LNCAP (cell line): ENCODE results near the gene CPA1.

Experiments used
- TF ChIP-seq, protein P1 (sequence below): fragments of 450-650 bp; IDR thresholded peaks from 2 replicates; pipeline ENCODE4 v1.5.1; 2017; ENCODE audit warnings: mild to moderate bottlenecking

Gene CPA1

DNA sequence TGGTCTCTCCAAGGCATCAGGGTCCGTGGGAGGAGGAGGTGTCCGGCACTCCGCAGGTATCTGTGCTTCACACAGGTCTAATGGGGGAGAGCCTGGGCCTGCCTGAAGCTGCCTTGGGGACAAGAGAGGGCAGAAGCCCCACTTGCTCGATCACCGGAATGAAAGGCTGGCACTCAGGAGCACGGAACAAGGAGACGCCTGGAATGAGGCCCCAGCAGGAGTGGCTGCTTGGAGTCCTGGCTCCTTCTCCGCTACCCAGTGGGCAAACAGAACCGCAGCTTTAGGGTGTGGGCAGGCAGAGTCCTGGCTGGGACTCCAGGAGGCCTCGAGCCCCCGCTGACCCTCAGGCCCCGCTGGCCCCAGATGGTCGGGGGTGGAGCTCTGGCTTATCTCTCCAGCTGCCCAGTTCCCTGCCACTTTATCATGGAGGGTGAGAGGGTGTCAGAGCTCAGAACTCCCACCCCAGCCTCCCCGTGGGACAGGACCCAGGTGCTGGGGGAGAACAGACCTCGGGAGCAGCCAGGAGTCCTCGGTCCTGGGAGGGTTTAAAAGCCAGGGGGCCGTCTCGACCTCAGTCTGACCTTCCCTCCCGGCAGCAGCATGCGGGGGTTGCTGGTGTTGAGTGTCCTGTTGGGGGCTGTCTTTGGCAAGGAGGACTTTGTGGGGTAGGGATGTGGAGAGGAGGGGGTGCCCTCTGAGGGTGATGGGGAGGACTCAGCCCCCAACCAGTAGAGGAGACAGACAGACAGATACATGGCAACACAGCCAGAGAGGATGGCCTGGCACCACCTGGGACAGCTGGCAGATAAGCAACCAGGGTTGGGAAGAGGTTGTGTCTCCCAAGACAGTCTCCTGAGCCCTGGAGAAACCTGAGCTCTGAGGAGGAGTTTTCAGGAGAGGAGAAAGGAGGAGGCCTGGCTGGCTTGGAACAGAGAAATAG lies at the start of gene CPA1:
TSS of gene CPA1 (plus strand) at position 574 of the 940 bp plus-strand sequence. CDS start at position 601, 27 bp downstream.
- TF ChIP-seq, protein P1, sequence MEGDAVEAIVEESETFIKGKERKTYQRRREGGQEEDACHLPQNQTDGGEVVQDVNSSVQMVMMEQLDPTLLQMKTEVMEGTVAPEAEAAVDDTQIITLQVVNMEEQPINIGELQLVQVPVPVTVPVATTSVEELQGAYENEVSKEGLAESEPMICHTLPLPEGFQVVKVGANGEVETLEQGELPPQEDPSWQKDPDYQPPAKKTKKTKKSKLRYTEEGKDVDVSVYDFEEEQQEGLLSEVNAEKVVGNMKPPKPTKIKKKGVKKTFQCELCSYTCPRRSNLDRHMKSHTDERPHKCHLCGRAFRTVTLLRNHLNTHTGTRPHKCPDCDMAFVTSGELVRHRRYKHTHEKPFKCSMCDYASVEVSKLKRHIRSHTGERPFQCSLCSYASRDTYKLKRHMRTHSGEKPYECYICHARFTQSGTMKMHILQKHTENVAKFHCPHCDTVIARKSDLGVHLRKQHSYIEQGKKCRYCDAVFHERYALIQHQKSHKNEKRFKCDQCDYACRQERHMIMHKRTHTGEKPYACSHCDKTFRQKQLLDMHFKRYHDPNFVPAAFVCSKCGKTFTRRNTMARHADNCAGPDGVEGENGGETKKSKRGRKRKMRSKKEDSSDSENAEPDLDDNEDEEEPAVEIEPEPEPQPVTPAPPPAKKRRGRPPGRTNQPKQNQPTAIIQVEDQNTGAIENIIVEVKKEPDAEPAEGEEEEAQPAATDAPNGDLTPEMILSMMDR, result no peak

DNA sequence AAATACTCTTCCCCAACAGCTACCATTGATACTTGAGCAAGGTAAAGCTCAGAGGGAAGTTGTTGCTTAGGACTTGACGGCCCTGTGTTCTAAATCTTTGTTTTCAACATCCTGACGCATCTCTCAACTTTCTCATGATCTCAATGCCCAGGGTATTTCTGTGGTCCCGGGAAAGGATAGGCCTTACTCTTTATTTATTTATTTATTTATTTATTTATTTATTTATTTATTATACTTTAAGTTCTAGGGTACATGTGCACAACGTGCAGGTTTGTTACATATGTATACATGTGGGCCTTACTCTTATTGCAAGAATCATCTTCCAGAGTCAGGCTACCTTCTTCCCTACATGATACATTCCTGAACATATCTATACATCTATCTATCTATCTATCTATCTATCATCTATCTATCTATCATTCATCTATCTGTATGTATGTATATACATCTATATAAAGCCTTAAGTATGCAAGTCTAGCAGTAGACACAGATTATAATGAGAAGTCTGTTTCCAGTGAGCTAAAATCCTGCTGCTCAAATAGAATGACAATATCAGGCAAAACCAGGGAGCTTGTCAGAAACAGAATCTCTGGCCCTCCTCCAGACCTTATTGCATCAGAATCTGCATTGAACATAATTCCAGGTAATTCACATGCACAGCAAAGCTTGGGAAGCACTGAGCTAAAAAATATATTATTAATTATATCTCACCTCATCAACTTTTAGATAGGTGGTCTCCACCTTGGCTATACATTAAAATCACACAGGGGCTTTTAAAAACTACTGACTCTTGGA lies 47.8 kb upstream of the CPA1 start:
- TF ChIP-seq, protein P1, result no peak

DNA sequence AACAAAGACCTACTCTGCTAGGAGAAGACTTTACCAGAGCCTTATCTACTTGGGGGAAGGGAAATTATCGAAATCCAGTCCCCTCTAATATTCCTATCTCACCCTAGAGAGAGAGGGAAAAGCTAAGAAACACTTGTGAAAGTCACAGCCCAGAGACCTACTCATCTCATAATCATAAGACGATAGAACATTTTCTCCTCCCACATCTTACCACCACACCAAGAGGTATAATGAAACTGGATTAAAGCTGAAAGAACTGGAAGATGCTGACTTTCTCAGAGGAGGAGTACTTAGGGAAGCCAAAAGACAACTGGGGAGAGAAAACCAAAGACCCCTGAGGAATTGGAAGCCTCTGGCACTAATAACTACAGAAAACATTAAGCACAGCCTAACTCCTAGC lies 46.5 kb upstream of the CPA1 start:
- TF ChIP-seq, protein P1, result no peak

DNA sequence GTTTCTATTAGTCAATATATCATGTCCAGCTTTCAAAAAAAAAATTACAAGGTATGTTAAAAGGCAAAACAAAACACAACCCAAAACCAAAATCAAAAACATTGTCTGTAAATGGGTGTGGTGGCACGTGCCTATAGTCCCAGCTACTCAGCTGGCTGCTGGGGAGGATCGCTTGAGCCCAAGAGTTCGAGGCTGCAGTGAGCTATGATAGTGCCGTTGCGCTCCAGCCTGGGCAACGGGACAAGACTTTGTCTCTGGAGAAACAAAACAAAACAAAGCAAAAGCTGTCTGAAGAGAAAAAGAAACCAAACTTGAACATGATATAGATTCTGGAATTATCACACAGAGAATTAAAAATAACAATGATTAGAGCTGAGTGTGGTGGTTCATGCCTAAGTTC lies 46.0 kb upstream of the CPA1 start:
- TF ChIP-seq, protein P1, result no peak

DNA sequence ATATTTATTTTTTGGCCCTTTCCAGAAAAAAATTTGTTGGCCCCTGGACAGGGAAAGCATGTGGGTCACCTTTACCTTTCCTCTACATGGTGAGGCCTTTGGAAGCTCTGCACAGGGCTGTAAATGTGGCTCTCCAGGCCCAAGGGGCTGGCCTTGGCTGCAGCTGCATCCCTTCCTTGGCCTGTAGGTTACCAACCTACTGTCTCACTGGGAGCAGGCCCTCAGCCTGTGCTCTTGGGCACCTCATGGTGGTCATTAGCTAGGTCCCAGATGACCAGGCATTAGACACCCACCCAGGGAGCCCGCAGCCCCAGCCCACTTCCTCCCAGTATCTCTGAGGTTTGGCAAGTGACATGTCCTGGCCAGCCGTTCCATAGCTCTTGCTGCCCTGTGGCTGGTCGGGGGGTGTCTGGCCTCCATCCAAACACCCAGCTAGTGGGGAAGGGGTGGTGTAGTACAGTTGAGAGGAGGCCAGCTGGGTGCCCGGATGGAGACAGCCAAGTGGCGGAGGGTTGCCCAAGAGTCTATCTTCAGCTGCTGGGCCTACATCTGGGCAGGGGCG lies 42.8 kb upstream of the CPA1 start:
- TF ChIP-seq, protein P1, result no peak

DNA sequence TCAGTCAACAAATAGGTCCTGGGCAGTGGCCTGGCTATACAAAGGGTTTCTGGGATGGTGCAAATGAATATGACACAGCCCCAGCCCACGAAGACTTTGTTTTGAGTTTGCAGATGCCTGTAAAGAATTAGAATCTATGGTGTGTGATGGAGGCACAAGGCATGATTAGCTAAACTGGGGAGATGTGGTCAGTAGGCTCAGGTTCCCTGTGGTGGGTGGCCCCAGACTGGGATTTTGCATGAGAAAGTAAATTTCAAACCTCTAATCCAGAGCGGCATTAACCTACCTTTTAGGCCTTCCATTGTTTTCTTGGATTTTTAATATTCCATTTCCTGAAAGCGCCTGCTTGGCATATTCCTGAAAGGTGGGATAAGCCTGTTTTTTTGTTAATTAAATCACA lies 42.1 kb upstream of the CPA1 start:
- TF ChIP-seq, protein P1, result no peak

DNA sequence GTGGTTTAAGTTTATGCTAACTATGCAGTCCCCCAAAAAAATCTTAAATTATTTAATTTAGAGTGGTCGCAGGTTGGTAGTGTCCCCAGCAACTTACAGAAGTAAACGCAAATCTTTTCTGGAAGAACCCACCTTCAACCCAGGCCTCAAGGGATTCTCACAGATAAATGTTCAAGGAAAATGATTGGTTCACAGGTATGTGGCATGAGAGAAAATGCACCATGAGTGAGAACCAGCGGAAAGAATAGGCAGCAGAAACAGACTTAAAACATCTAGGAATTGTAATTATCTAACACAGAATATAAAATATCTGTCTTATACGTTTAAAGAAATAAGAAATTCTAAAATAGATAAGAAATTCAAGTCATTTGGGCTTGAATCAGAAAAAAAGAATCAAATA lies 38.4 kb upstream of the CPA1 start:
- TF ChIP-seq, protein P1, result no peak
